GM13977 (cell line): ENCODE data around the gene UFD1.

Experiments used
- DNase-seq: peaks from one replicate; pipeline ENCODE4 v3.0.0; 2012; ENCODE audit warnings: low spot score
- CTCF ChIP-seq: IDR thresholded peaks from 2 replicates; pipeline ENCODE4 v1.5.1; 2012; ENCODE audit warnings: mild to moderate bottlenecking, control low read depth; ENCODE audit not compliant: insufficient read depth; ENCODE audit errors: extremely low read depth, missing control alignments
- in situ Hi-C: fragments of 300-500 bp; cut with MboI; formaldehyde crosslinking; loops from one replicate; pipeline ENCODE4 v1.12.0; 2022; ENCODE audit warnings: low sequenced_read_pairs, low pct_unique_long_range_greater_than_20kb, mixed read lengths, inconsistent platforms; ENCODE audit not compliant: unreplicated experiment

UFD1 gene

GRCh38 chr22:19406846-19407245 is 72.1 kb downstream of the UFD1 start:
- no peak for DNase-seq
- in situ Hi-C loops = no loop called here
- TF ChIP-seq CTCF = no peak

- in situ Hi-C loops = no loop called here
- TF ChIP-seq CTCF = no peak
- no peak for DNase-seq
These were observed 72.6 kb downstream of the UFD1 start for GRCh38 chr22:19406281-19406811.

GRCh38 chr22:19405652-19406051 is 73.3 kb downstream of the UFD1 start:
- TF ChIP-seq CTCF = no peak
- no peak for DNase-seq
- in situ Hi-C loops = no loop called here

GRCh38 chr22:19405133-19405532 is 73.9 kb downstream of the UFD1 start:
- DNase-seq = no peak
- in situ Hi-C loops = no loop called here
- no peak for TF ChIP-seq CTCF

- DNase-seq = no peak
- TF ChIP-seq CTCF = no peak
- in situ Hi-C loops = no loop called here
These were observed 74.3 kb downstream of the UFD1 start for GRCh38 chr22:19404676-19405075.

GRCh38 chr22:19402642-19403191 is 76.3 kb downstream of the UFD1 start:
- TF ChIP-seq CTCF = no peak
- no peak for DNase-seq
- in situ Hi-C loops = no loop called here
